Esophagus muscularis mucosa (tissue), 4 donors: ENCODE results near the gene EEPD1. TPM values are rescaled to one million over a fixed set of nuclear protein-coding genes. Genes with fewer than 3 reads are reported as not detected.

Experiments
- DNase-seq: peaks from one replicate; pipeline ENCODE4 v3.0.0-alpha.2; 2017; ENCODE audit errors: extremely low spot score
- H3K27ac ChIP-seq, 4 donors: fragments of 200-600 bp; sonication (generic); replicated peaks in 1 of 4; 1 replicate in 3 of 4; 2 replicates in 1 of 4; pipeline ENCODE4 v1.5.1; 2016 to 2019; ENCODE audit warnings: mild to moderate bottlenecking in 1 of 4
- H3K27me3 ChIP-seq, 4 donors: fragments of 200-600 bp; sonication (generic); one replicate each; pipeline versions ENCODE4 v1.5.1 to v1.6.0; 2016 to 2019
- H3K36me3 ChIP-seq, 4 donors: fragments of 200-600 bp; sonication (generic); one replicate each; pipeline ENCODE4 v1.5.1; 2016 to 2019
- H3K4me1 ChIP-seq, 4 donors: fragments of 200-600 bp; sonication (generic); one replicate each; pipeline ENCODE4 v1.5.1; 2016 to 2019
- H3K4me3 ChIP-seq, 4 donors: fragments of 200-600 bp; sonication (generic); 1 replicate in 2 of 4; 2 replicates in 2 of 4; pipeline ENCODE4 v1.5.1; 2016 to 2019; ENCODE audit warnings: mild to moderate bottlenecking in 4 of 4, moderate library complexity in 1 of 4
- H3K9me3 ChIP-seq, 4 donors: fragments of 200-600 bp; sonication (generic); 1 replicate in 3 of 4; 2 replicates in 1 of 4; pipeline ENCODE4 v1.5.1; 2016 to 2019
- EP300 ChIP-seq: sonication (generic); formaldehyde crosslinking; IDR thresholded peaks from one replicate; pipeline ENCODE4 v1.6.1; 2017; ENCODE audit warnings: antibody characterized with exemption
- POLR2A ChIP-seq: fragments of 450-650 bp; IDR thresholded peaks from one replicate; pipeline ENCODE4 v1.6.1; 2017; ENCODE audit warnings: antibody characterized with exemption, moderate library complexity, mild to moderate bottlenecking, low read depth
- POLR2AphosphoS5 ChIP-seq, 2 donors: sonication (generic); formaldehyde crosslinking; IDR thresholded peaks; one replicate each; pipeline ENCODE4 v1.6.1; 2017; ENCODE audit warnings: antibody characterized with exemption in 2 of 2
- WGBS: methylation state at CpG from one replicate; pipeline ENCODE4 v1.1.5; 2018; 5-methylcytosine and 5-hydroxymethylcytosine counted together
- intact Hi-C: fragments of 100-400 bp; cut with DNase I; formaldehyde crosslinking; loops from one replicate; pipeline ENCODE4 v1.15.1; 2023
- total RNA-seq, 4 donors: library from RNA; depleted of rRNA; stranded (reverse); fragments of >200 nt; gene quantifications; one replicate each; pipeline versions ENCODE4 v1.1.0 to v1.2.1, GENCODE V29; 2016
- TF ChIP-seq, protein P1 (sequence below), 3 experiments: fragments of 200-600 bp in 2 of 3; fragments of 450-650 bp in 1 of 3; sonication (generic) in 2 of 3; IDR thresholded peaks; one replicate each; pipeline ENCODE4 v1.5.1; 2017 to 2019; ENCODE audit warnings: antibody characterized with exemption in 3 of 3, mild to moderate bottlenecking in 2 of 3, moderate library complexity in 1 of 3

The EEPD1 gene
- total RNA-seq, 4 donors from 2014 or later = 18.7 to 27.9 (median 26.6) TPM

DNA sequence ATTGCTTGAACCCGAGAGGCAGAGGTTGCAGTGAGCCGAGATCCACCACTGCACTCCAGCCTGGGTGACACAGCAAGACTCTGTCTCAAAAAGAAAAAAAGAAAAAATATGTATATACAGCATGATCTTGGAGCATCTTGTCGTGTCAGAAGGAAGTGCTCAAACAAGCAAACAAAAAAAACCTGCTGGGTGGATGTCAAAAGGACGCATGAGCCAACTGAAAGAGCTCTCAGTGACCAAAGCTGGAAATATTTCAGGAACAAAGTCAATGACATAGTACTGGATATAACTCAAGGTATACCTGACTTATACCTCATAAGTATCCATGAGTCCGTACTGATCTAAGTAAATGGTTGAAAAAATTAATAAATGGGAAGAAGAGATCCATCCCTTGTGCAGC lies 142.0 kb downstream of the EEPD1 start:
- Histone ChIP-seq H3K4me1 (peaks cover 17 to 40% (median 28%) of the 10 kb centered on the region in 4 donors), H3K36me3 (peaks cover 0 to 34% (median 18%) of the 10 kb centered on the region in 4 donors), H3K27ac (no peak overlapping the region), H3K27me3 (no peaks in the 10 kb centered on the region), H3K4me3 (no peak overlapping the region), H3K9me3 (no peaks in the 10 kb centered on the region)
- WGBS = 85% methylated on average over 5 of the region's 5 CpGs
- TF ChIP-seq POLR2AphosphoS5 (IDR thresholded peaks at IDR 0.05) (no peak), POLR2A (no peak), EP300 (no peak)
- TF ChIP-seq, protein P1, sequence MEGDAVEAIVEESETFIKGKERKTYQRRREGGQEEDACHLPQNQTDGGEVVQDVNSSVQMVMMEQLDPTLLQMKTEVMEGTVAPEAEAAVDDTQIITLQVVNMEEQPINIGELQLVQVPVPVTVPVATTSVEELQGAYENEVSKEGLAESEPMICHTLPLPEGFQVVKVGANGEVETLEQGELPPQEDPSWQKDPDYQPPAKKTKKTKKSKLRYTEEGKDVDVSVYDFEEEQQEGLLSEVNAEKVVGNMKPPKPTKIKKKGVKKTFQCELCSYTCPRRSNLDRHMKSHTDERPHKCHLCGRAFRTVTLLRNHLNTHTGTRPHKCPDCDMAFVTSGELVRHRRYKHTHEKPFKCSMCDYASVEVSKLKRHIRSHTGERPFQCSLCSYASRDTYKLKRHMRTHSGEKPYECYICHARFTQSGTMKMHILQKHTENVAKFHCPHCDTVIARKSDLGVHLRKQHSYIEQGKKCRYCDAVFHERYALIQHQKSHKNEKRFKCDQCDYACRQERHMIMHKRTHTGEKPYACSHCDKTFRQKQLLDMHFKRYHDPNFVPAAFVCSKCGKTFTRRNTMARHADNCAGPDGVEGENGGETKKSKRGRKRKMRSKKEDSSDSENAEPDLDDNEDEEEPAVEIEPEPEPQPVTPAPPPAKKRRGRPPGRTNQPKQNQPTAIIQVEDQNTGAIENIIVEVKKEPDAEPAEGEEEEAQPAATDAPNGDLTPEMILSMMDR (IDR thresholded peaks at IDR 0.05) = no peak
- DNase-seq = no peak
- intact Hi-C loops = no loop called here

DNA sequence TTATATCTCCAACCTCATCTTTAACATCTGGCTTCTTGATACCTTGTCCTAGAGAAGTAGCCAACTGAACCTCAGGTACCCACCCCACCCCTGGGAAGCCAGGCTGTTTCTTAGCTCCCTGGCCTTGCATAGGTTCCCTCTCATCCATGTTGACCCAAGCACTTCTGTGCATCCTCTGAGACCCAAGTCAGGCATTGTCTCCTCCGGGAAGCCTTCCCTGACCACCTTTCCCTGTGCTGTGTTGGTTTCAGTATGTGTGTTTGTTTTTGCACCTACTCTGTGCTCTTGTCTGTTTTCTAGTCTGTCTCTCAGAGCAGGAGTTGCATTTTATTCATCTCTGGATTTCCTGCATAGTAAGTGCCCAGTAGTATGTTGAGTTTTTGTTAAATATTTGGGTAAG lies 143.2 kb downstream of the EEPD1 start:
- no peak overlapping the region for H3K4me3 ChIP-seq
- TF ChIP-seq, protein P1 (IDR thresholded peaks at IDR 0.05) = no peak
- no peak for TF ChIP-seq EP300
- TF ChIP-seq POLR2A = no peak
- TF ChIP-seq POLR2AphosphoS5 (IDR thresholded peaks at IDR 0.05) = no peak
- H3K4me1 ChIP-seq = peaks cover 24 to 40% (median 27%) of the 10 kb centered on the region in 4 donors
- H3K27ac ChIP-seq = no peak overlapping the region
- intact Hi-C loops = no loop called here
- H3K27me3 ChIP-seq = no peaks in the 10 kb centered on the region
- peaks cover 0 to 41% (median 18%) of the 10 kb centered on the region in 4 donors for H3K36me3 ChIP-seq
- WGBS = 85% methylated on average over 1 of the region's 1 CpG
- no peak for DNase-seq
- no peaks in the 10 kb centered on the region for H3K9me3 ChIP-seq

DNA sequence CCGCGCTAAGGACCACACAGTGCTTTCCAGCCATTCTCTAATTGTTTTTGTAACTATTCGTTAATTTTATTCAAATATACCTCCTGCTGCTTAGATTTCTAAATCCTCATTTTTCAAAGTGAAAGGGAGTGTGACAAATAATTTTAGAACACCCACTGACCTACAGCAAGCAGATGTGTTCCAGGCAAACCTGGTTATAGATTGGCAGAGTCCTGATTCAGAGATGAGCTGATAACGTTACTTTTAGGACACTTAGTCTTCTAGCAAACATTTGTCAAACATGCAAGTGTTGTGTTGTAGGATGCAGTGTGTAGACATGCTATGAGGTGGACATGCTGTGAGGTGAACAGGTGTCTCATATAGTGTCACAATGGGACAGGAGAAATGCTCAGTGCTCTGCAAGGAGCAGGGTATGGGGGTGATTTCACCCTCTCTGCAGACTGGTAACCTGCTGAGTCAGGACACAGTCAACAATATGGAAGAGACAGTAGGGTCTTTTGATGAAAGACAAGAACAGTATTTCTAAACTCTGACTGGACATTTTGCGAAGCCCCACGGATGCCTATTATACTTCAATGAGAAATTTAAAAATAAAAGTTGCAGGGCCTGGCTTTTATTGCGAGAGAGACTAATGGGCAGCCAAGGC lies 144.4 kb downstream of the EEPD1 start:
- 93% methylated on average over 7 of the region's 7 CpGs for WGBS
- Histone ChIP-seq H3K4me1 (peaks cover 23 to 40% (median 27%) of the 10 kb centered on the region in 4 donors), H3K36me3 (peaks cover 0 to 41% (median 18%) of the 10 kb centered on the region in 4 donors), H3K9me3 (no peaks in the 10 kb centered on the region), H3K27me3 (no peaks in the 10 kb centered on the region), H3K4me3 (no peak overlapping the region), H3K27ac (no peak overlapping the region)
- DNase-seq = no peak
- intact Hi-C loops = no loop called here
- TF ChIP-seq, protein P1 (IDR thresholded peaks at IDR 0.05) = no peak
- TF ChIP-seq POLR2A (no peak), POLR2AphosphoS5 (IDR thresholded peaks at IDR 0.05) (no peak), EP300 (no peak)

DNA sequence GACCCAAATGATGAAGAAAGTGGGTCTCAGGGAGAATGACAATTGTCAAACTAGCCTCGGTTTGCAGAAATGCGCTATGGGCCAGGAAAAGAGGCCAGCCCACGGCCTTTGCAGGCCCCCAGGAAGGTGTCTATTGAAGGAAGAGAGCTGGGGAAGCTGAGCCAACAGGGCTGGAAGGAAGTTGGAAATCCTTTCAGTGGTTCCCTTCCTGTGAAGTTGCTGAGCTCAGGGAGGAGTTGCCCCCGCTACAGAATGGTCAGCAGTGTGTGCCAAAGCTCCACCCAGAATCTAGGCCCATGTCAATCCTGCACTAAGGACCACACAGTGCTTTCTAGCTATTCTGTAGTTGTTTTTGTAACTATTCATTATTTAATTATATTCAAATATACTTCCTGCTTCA lies 145.1 kb downstream of the EEPD1 start:
- H3K4me1 ChIP-seq = peaks cover 26 to 41% (median 30%) of the 10 kb centered on the region in 4 donors
- no peaks in the 10 kb centered on the region for H3K27me3 ChIP-seq
- H3K36me3 ChIP-seq = peaks cover 0 to 41% (median 18%) of the 10 kb centered on the region in 4 donors
- WGBS = 70% methylated on average over 4 of the region's 4 CpGs
- no peak for DNase-seq
- intact Hi-C loops = no loop called here
- no peak overlapping the region for H3K4me3 ChIP-seq
- TF ChIP-seq POLR2AphosphoS5 (IDR thresholded peaks at IDR 0.05) = no peak
- no peak overlapping the region for H3K27ac ChIP-seq
- no peaks in the 10 kb centered on the region for H3K9me3 ChIP-seq

DNA sequence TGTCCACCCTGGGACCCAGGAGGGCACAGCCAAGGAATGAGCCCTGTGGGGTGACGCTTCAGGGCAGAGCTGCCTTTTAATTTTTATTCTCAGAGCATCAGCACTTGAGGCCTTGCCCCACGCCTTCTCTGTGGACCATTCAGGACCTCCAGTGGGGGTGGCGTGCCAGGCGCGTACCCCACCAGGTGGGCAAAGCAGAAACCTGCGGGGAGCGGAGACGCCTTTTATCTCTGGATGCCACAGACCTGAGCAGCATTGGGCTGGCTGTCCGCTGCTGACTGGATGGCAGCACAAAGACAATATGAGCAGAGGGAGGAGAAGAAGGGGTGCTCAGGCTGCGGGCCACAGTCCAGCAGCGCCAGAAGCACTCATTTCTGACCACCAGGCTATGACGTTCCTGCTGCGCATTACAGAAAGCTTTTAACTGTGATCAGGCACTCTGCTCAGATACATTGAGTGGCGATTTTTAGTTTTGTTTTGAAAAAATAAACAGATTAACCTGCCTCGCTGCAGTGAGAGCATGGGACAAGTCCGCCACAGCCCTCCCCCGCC lies 146.2 kb downstream of the EEPD1 start:
- DNase-seq = no peak
- H3K9me3 ChIP-seq = no peaks in the 10 kb centered on the region
- 85% methylated on average over 17 of the region's 17 CpGs for WGBS
- intact Hi-C loops = no loop called here
- H3K4me1 ChIP-seq = peaks cover 38 to 50% (median 41%) of the 10 kb centered on the region in 4 donors
- no peak overlapping the region for H3K27ac ChIP-seq
- no peak overlapping the region for H3K4me3 ChIP-seq
- H3K36me3 ChIP-seq = peaks cover 0 to 41% (median 18%) of the 10 kb centered on the region in 4 donors
- TF ChIP-seq, protein P1 (IDR thresholded peaks at IDR 0.05) = no peak
- TF ChIP-seq POLR2AphosphoS5 (IDR thresholded peaks at IDR 0.05) (no peak), EP300 (no peak), POLR2A (no peak)
- no peaks in the 10 kb centered on the region for H3K27me3 ChIP-seq
